ENCODE data around the gene RALGAPA1. TPM values are rescaled to one million over a fixed set of nuclear protein-coding genes. Genes with fewer than 3 reads are reported as not detected.

Gene RALGAPA1
- total and polyA plus RNA-seq, 2 of the 13 experiments (the other 11 are each of a cell fraction or from before 2014, with no cell fraction given) = 65.0 to 89.2 TPM

GRCh38 chr14:35532783-35533356, 276.2 kb downstream of the RALGAPA1 start:
- no TSS peak for BruUV-seq (replicated peaks)
- POLR2A ChIA-PET = no interaction called here
- Histone ChIP-seq H3K4me1 (ENCODE audit: insufficient read depth, low read length) (peaks cover 20% of the 10 kb centered on the region), H3K9me3 (ENCODE audit: low read length) (no peaks in the 10 kb centered on the region), H3K36me3 (replicated peaks in 1 of 2; ENCODE audit: control insufficient read depth in 1 of 2, insufficient read depth in 2 of 2, low read length in 2 of 2) (no peaks in the 10 kb centered on the region), H3K27me3 (ENCODE audit: control insufficient read depth in 1 of 2, insufficient read depth in 2 of 2, low read length in 2 of 2) (peaks cover 13 to 55% of the 10 kb centered on the region in 2 experiments), H3K4me3 (replicated peaks in 1 of 3; ENCODE audit: insufficient read depth in 1 of 3, low read depth in 2 of 3, low read length in 3 of 3) (peak overlapping the region; percentile 62 to 80 (median 63)), H2AFZ (ENCODE audit: low read length) (no peak overlapping the region), H4K20me1 (ENCODE audit: insufficient read depth, low read length) (peaks cover 25% of the 10 kb centered on the region; the same call in 1 of the 2 replicates), H3K27ac (ENCODE audit: extremely low read length, insufficient read depth, low read length) (no peak overlapping the region), H3K9ac (ENCODE audit: insufficient read depth, low read depth, low read length) (no peak overlapping the region), H3K79me2 (ENCODE audit: insufficient read depth, low read length) (no peaks in the 10 kb centered on the region), H3K4me2 (ENCODE audit: low read depth, low read length) (peak overlapping the region; percentile 94)
- DNase-seq (ENCODE audit: low spot score) = no peak
- intact Hi-C loops (cut with micrococcal nuclease; ENCODE audit: unreplicated experiment) (loop anchor here (5.0 kb wide), 2 partner anchors 96 to 154 kb away; no protein-coding TSS in a partner anchor), in situ Hi-C loops (cut with HindIII; ENCODE audit: extremely low pct_ligation_motif_present, low pct_unique_long_range_greater_than_20kb) (loop anchor here (10.0 kb wide), 1 partner anchor 282 kb away; no protein-coding TSS in a partner anchor)
- peak; percentile 3 for ATAC-seq
- FAIRE-seq = no peak
- WGBS (ENCODE audit: low lambda C conversion rate) = 22% methylated on average over 6 of the region's 6 CpGs
- TF ChIP-seq CBX2 (IDR thresholded peaks at IDR 0.05; ENCODE audit: low read depth, low read length) (peak; percentile 90; the same call in 1 of the 2 replicates), CBX2 (CRISPR knock-in tag; IDR thresholded peaks at IDR 0.05; ENCODE audit: low read depth) (no peak), ATF4 (CRISPR knock-in tag; IDR thresholded peaks at IDR 0.05) (0 out of 4 replicates have a peak, but pooled peaks of 1 of the 2 experiments have one; percentile 8), ZNF234 (CRISPR knock-in tag; conservative IDR thresholded peaks at IDR 0.05) (0 out of 2 replicates have a peak, but pooled peaks have one; percentile 22), REXO4 (CRISPR knock-in tag; IDR thresholded peaks at IDR 0.05; ENCODE audit: borderline replicate concordance) (0 out of 2 replicates have a peak, but pooled peaks have one; percentile 17), THAP8 (CRISPR knock-in tag; IDR thresholded peaks at IDR 0.05; ENCODE audit: borderline replicate concordance) (peak; percentile 2; the same call in 1 of the 2 replicates), SIN3A (IDR thresholded peaks at IDR 0.05; ENCODE audit: borderline replicate concordance, low read depth, low read length) (0 out of 2 replicates have a peak, but pooled peaks have one; percentile 24), ZMYM2 (CRISPR knock-in tag; IDR thresholded peaks at IDR 0.05) (no peak), TRIM24 (CRISPR knock-in tag; IDR thresholded peaks at IDR 0.05) (no peak), PCBP2 (optimal IDR thresholded peaks at IDR 0.05; ENCODE audit: low read depth, low read length, poor library complexity, severe bottlenecking) (no peak)
- CTCF ChIA-PET (ENCODE audit: low intra/inter-chr PET ratio, low total read pairs) = no interaction called here
